SKM-1 (cell line): ENCODE results near the gene FKBP3.
"Not testable (repeated sequence)": the region's sequence is repeated elsewhere in the genome, so short reads cannot be mapped to it uniquely, and the experiment has no call there.

Experiments used
- DNase-seq: peaks from one replicate; lab custom pipeline; 2025; ENCODE audit not compliant: unreplicated experiment; lab: John Stamatoyannopoulos, UW

FKBP3 gene

GRCh38 chr14:45134051-45134958 lies at the start of gene FKBP3:
FKBP3 (minus strand) TSS chr14:45134481; CDS start chr14:45134456, 25 bp downstream.
- peak; percentile 73 for DNase-seq

GRCh38 chr14:45181806-45182205 lies 47.5 kb upstream of the FKBP3 start:
- no peak for DNase-seq

GRCh38 chr14:45181329-45181728 lies 47.0 kb upstream of the FKBP3 start:
- no peak for DNase-seq

GRCh38 chr14:45177076-45177475 lies 42.8 kb upstream of the FKBP3 start:
- DNase-seq = no peak

GRCh38 chr14:45169906-45170305 lies 35.6 kb upstream of the FKBP3 start:
- DNase-seq = no peak

- DNase-seq = no peak
Measured at GRCh38 chr14:45156067-45156466, 21.8 kb upstream of the FKBP3 start.

GRCh38 chr14:45150386-45150890 lies 16.2 kb upstream of the FKBP3 start:
- DNase-seq = no peak

GRCh38 chr14:45149602-45150001 lies 15.3 kb upstream of the FKBP3 start:
- DNase-seq = no peak

- DNase-seq = no peak
Measured at GRCh38 chr14:45145214-45145613, 10.9 kb upstream of the FKBP3 start.

GRCh38 chr14:45144658-45145057 lies 10.4 kb upstream of the FKBP3 start:
- DNase-seq = no peak

- not testable (repeated sequence) for DNase-seq
Measured at GRCh38 chr14:45142083-45142482, 7.8 kb upstream of the FKBP3 start.

GRCh38 chr14:45140661-45141187 lies 6.4 kb upstream of the FKBP3 start:
- no peak for DNase-seq

- no peak for DNase-seq
Measured at GRCh38 chr14:45136399-45136798, 2.1 kb upstream of the FKBP3 start.

- peak; percentile 68 for DNase-seq
Measured at GRCh38 chr14:45135659-45136395, 1.5 kb upstream of the FKBP3 start, which contains the start of gene FANCM. FANCM (plus strand) TSS chr14:45135930; CDS start chr14:45136032, 102 bp downstream.

- no peak for DNase-seq
Measured at GRCh38 chr14:45135156-45135555, 875 bp upstream of the FKBP3 start.

GRCh38 chr14:45133683-45134050 lies 614 bp downstream of the FKBP3 start:
- no peak for DNase-seq

- DNase-seq = no peak
Measured at GRCh38 chr14:45128963-45129629, 5.2 kb downstream of the FKBP3 start.

- DNase-seq = no peak
Measured at GRCh38 chr14:45125754-45126153, 8.5 kb downstream of the FKBP3 start.

GRCh38 chr14:45123271-45123670 lies 11.0 kb downstream of the FKBP3 start:
- DNase-seq = no peak

- no peak for DNase-seq
Measured at GRCh38 chr14:45120096-45120495, 14.2 kb downstream of the FKBP3 start.

GRCh38 chr14:45118594-45118993 lies 15.7 kb downstream of the FKBP3 start:
- DNase-seq = no peak
